NCI-H2196 (cell line): ENCODE measurements around the gene RTN4.

Experiments used
- DNase-seq: peaks from one replicate; lab custom pipeline; 2025; ENCODE audit not compliant: unreplicated experiment; lab: John Stamatoyannopoulos, UW

Gene RTN4

DNA sequence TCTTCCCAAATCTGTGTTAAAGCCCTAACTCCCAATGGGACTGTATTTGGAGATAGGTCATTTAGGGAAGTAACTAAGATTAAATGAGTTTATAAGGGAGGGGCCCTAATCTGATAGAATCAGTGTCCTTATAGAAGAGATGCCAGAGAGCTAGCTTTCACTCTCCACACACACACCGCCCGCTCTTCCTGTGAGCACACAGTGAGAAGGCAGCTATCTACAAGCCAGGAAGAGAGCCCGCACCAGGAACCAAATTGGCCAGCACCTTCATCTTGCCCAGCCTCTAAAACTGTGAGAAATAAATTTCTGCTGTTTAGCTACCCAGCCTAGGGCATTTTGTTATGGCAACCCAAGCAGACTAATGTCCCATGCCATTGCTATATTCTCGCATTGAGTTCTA is 125.2 kb downstream of the RTN4 start:
- DNase-seq, result no peak

DNA sequence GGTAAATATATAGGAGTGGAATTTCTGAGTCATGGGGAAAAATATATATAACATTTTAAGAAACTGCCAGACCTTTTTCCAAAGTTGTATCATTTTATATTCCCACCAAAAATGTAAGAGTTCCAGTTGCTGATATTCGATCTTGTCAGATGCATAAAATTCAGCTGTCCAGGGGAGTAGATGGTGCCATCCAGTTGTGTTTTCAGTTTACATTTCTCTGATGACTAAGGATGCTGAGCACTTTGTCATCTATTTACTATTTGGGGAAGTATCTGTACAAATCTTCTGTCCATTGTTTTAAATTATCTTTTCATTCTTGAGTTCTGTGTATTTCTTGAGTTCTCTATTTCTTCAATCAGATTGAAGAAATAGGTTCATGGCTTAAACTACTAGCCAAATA is 126.1 kb downstream of the RTN4 start:
- no peak for DNase-seq
